Mammary epithelial cell (primary cell): Measurements from ENCODE around the gene SNX33.

Source experiments
- EZH2 ChIP-seq: IDR thresholded peaks from 2 replicates; pipeline ENCODE4 v1.6.1; 2012; ENCODE audit warnings: low read length, inconsistent platforms, borderline replicate concordance
- TF ChIP-seq, protein P1 (sequence below), 2 donors: IDR thresholded peaks in 1 of 2; conservative IDR thresholded peaks in 1 of 2; 2 replicates each; pipeline ENCODE4 v1.5.1; 2011 to 2012; ENCODE audit warnings: inconsistent platforms in 2 of 2, low read length in 2 of 2, mild to moderate bottlenecking in 2 of 2, control low read depth in 1 of 2, low read depth in 1 of 2; ENCODE audit not compliant: insufficient read depth in 1 of 2; ENCODE audit errors: extremely low read depth in 1 of 2

DNA sequence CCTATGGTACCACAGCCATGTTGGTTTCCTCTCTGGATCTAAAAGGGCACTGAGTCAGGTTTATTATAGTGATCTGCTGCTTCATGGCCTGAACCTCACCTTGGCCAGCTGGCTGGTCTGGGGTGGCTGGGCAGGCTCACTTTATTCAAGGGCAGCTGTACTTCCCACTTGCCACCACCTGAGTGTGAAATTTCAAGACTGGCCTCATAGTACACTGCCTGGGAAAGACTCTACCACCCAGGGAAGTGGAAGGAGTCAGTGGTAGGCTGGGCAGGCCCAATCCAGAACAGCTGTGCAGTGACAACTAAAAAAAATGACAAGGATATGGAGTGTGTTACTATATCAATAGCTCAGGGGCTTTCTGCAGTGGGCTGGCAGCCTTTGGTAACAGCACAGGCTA is 30.9 kb upstream of the SNX33 start:
- TF ChIP-seq, protein P1, sequence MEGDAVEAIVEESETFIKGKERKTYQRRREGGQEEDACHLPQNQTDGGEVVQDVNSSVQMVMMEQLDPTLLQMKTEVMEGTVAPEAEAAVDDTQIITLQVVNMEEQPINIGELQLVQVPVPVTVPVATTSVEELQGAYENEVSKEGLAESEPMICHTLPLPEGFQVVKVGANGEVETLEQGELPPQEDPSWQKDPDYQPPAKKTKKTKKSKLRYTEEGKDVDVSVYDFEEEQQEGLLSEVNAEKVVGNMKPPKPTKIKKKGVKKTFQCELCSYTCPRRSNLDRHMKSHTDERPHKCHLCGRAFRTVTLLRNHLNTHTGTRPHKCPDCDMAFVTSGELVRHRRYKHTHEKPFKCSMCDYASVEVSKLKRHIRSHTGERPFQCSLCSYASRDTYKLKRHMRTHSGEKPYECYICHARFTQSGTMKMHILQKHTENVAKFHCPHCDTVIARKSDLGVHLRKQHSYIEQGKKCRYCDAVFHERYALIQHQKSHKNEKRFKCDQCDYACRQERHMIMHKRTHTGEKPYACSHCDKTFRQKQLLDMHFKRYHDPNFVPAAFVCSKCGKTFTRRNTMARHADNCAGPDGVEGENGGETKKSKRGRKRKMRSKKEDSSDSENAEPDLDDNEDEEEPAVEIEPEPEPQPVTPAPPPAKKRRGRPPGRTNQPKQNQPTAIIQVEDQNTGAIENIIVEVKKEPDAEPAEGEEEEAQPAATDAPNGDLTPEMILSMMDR (conservative IDR thresholded peaks at IDR 0.05 in 1 of 2, IDR thresholded peaks at IDR 0.05 in 1 of 2; ENCODE audit: extremely low read depth in 1 of 2, insufficient read depth in 1 of 2, low read depth in 1 of 2, low read length in 2 of 2): no peak
- no peak for TF ChIP-seq EZH2
